OCI-LY7 (cell line): Measurements from ENCODE around the gene TBC1D1.

Source experiments
- CTCF ChIP-seq: fragments of 200-600 bp; sonication (generic); conservative IDR thresholded peaks from 2 replicates; pipeline ENCODE4 v1.5.1; 2014; ENCODE audit warnings: mild to moderate bottlenecking, antibody characterized with exemption, low read length, moderate library complexity, mixed read lengths
- EZH2phosphoT487 ChIP-seq: fragments of 200-600 bp; sonication (generic); IDR thresholded peaks from 2 replicates; pipeline ENCODE4 v1.6.1; 2018; ENCODE audit warnings: low read depth, borderline replicate concordance, mild to moderate bottlenecking, mixed run types, antibody characterized with exemption, low read length, moderate library complexity, mixed read lengths

- TF ChIP-seq CTCF, result peak; percentile 98
- no peak for TF ChIP-seq EZH2phosphoT487
Observed at GRCh38 chr4:38179690-38180377, 288.9 kb downstream of the TBC1D1 start.
